Stimulated activated CD4-positive, alpha-beta T cell treated with anti-CD3 and anti-CD28 coated beads, Interleukin-15, amount 100 ng/mL, for 48 hours (primary cell): Measurements from ENCODE around the gene BMP4.
"Not testable (repeated sequence)": the region's sequence is repeated elsewhere in the genome, so short reads cannot be mapped to it uniquely, and the experiment has no call there.

Experiments
- DNase-seq, 2 donors: peaks; one replicate each; pipeline ENCODE4 v3.0.0-alpha.2; 2020; ENCODE audit warnings: low read depth in 2 of 2

The BMP4 gene

GRCh38 chr14:53956427-53957201 is at the start of gene BMP4:
Gene BMP4 (minus strand): TSS chr14:53956825. CDS start chr14:53952222, 4,603 bp downstream.
- no peak for DNase-seq

GRCh38 chr14:54003064-54003463 is 46.4 kb upstream of the BMP4 start:
- no peak for DNase-seq

- no peak for DNase-seq
Observed at GRCh38 chr14:54002653-54003052, 46.0 kb upstream of the BMP4 start.

GRCh38 chr14:54001189-54001878 is 44.7 kb upstream of the BMP4 start:
- DNase-seq, result no peak

GRCh38 chr14:54000341-54000811 is 43.8 kb upstream of the BMP4 start:
- no peak for DNase-seq

GRCh38 chr14:53999061-53999488 is 42.5 kb upstream of the BMP4 start:
- DNase-seq, result no peak

- no peak for DNase-seq
Observed at GRCh38 chr14:53996041-53996440, 39.4 kb upstream of the BMP4 start.

GRCh38 chr14:53993920-53994607 is 37.4 kb upstream of the BMP4 start:
- no peak for DNase-seq

GRCh38 chr14:53990978-53991377 is 34.4 kb upstream of the BMP4 start:
- DNase-seq, result no peak

GRCh38 chr14:53986718-53987117 is 30.1 kb upstream of the BMP4 start:
- not testable (repeated sequence) for DNase-seq

GRCh38 chr14:53984958-53985357 is 28.3 kb upstream of the BMP4 start:
- not testable (repeated sequence) for DNase-seq

GRCh38 chr14:53983112-53983511 is 26.5 kb upstream of the BMP4 start:
- no peak for DNase-seq

GRCh38 chr14:53982546-53982945 is 25.9 kb upstream of the BMP4 start:
- no peak for DNase-seq

- no peak for DNase-seq
Observed at GRCh38 chr14:53979747-53980642, 23.4 kb upstream of the BMP4 start.

- DNase-seq, result no peak
Observed at GRCh38 chr14:53979113-53979681, 22.6 kb upstream of the BMP4 start.

GRCh38 chr14:53978194-53978593 is 21.6 kb upstream of the BMP4 start:
- no peak for DNase-seq

- no peak for DNase-seq
Observed at GRCh38 chr14:53975444-53975843, 18.8 kb upstream of the BMP4 start.

GRCh38 chr14:53971521-53971920 is 14.9 kb upstream of the BMP4 start:
- DNase-seq, result no peak

GRCh38 chr14:53969326-53969725 is 12.7 kb upstream of the BMP4 start:
- no peak for DNase-seq

- no peak for DNase-seq
Observed at GRCh38 chr14:53968726-53969125, 12.1 kb upstream of the BMP4 start.

GRCh38 chr14:53967606-53968005 is 11.0 kb upstream of the BMP4 start:
- DNase-seq, result no peak
